ENCODE measurements around the gene PROSER2. TPM values are rescaled to one million over a fixed set of nuclear protein-coding genes. Genes with fewer than 3 reads are reported as not detected.

The PROSER2 gene
- total RNA-seq, 1 experiment from 2014 or later, result 10.6 TPM

DNA sequence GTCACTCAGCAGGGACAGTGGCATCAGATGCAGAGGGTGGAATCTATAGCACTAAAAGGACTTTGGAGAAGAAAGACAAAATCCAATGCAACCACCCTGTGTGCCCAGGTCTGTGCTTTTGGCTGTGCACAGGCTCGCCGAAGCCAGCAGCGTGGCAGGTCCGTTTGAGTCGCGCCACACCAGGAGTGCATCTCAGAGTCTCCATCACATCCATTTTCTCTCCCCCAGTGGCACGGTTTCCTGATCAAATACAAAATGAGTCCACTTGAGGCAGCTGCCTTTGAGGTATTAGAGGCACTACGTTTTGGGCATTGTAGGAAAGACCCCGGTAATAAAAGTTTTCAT, 23.4 kb upstream of the PROSER2 start:
- no peak overlapping the region for H2AFZ ChIP-seq (ENCODE audit: low read length)
- H3K36me3 Mint-ChIP-seq (ENCODE audit: insufficient read depth in 1 of 3, low read depth in 3 of 3), result peaks cover 2 to 19% (median 4%) of the 10 kb centered on the region in 3 experiments; a peak in 5 of 7 replicates

More for the DNA sequence above, 23.4 kb upstream of the PROSER2 start:
- TF ChIP-seq, protein P1, sequence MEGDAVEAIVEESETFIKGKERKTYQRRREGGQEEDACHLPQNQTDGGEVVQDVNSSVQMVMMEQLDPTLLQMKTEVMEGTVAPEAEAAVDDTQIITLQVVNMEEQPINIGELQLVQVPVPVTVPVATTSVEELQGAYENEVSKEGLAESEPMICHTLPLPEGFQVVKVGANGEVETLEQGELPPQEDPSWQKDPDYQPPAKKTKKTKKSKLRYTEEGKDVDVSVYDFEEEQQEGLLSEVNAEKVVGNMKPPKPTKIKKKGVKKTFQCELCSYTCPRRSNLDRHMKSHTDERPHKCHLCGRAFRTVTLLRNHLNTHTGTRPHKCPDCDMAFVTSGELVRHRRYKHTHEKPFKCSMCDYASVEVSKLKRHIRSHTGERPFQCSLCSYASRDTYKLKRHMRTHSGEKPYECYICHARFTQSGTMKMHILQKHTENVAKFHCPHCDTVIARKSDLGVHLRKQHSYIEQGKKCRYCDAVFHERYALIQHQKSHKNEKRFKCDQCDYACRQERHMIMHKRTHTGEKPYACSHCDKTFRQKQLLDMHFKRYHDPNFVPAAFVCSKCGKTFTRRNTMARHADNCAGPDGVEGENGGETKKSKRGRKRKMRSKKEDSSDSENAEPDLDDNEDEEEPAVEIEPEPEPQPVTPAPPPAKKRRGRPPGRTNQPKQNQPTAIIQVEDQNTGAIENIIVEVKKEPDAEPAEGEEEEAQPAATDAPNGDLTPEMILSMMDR (conservative IDR thresholded peaks at IDR 0.05), result no peak
- Histone ChIP-seq H3K27ac (ENCODE audit: insufficient read length, low read depth, low read length) (no peak overlapping the region), H4K20me1 (ENCODE audit: control insufficient read depth, insufficient read depth, insufficient read length) (no peaks in the 10 kb centered on the region), H3K23me2 (ENCODE audit: insufficient read length, low read depth, low read length, poor library complexity, severe bottlenecking) (no peaks in the 10 kb centered on the region), H3K9ac (ENCODE audit: extremely low read depth, insufficient read length, low read length) (no peak overlapping the region), H3T11ph (ENCODE audit: low read length) (no peak overlapping the region), H3K56ac (ENCODE audit: insufficient read length, low read depth, low read length) (no peak overlapping the region), H4K91ac (ENCODE audit: insufficient read length, low read depth, low read length) (no peak overlapping the region), H3K4ac (ENCODE audit: low read depth, low read length) (no peak overlapping the region), H3K18ac (ENCODE audit: insufficient read length, low read depth, low read length) (no peak overlapping the region), H2BK120ac (ENCODE audit: low read depth, low read length, poor library complexity, severe bottlenecking) (no peak overlapping the region), H3K4me1 (ENCODE audit: insufficient read depth, low read length) (no peaks in the 10 kb centered on the region; the same call in 1 of the 2 replicates), H2BK20ac (ENCODE audit: low read depth, low read length, poor library complexity, severe bottlenecking) (no peak overlapping the region), H3K4me2 (ENCODE audit: insufficient read depth, insufficient read length, low read length) (no peak overlapping the region), H4K5ac (ENCODE audit: insufficient read length, low read depth, low read length) (no peak overlapping the region), H3K79me1 (ENCODE audit: insufficient read depth, low read depth, low read length, poor library complexity, severe bottlenecking) (no peaks in the 10 kb centered on the region), H2BK5ac (ENCODE audit: insufficient read length, low read length) (no peak overlapping the region), H4K8ac (replicated peaks; ENCODE audit: insufficient read length, low read depth, low read length) (no peak overlapping the region), H2AK5ac (ENCODE audit: insufficient read length, low read length) (no peak overlapping the region), H2BK12ac (ENCODE audit: insufficient read length, low read depth, low read length) (no peak overlapping the region), H2BK15ac (ENCODE audit: low read depth, low read length) (no peak overlapping the region), H3K14ac (ENCODE audit: insufficient read depth, low read length) (no peak overlapping the region), H3K79me2 (ENCODE audit: insufficient read depth, low read length) (no peaks in the 10 kb centered on the region), H3K27me3 (ENCODE audit: insufficient read depth, low read length) (no peaks in the 10 kb centered on the region), H3K9me3 (ENCODE audit: control insufficient read depth, low read depth, low read length) (no peaks in the 10 kb centered on the region), H3K23ac (ENCODE audit: insufficient read length, low read depth, low read length) (no peak overlapping the region)
- H3K27ac Mint-ChIP-seq, result peak overlapping the region in 1 of 3 experiments; percentile 65; a peak in 2 of 7 replicates
- H3K9me3 Mint-ChIP-seq, result peaks cover 6 to 15% of the 10 kb centered on the region in 2 experiments
- DNase-seq, result no peak
- WGBS (ENCODE audit: extremely low coverage, insufficient read length, low lambda C conversion rate), result no CpG with 5 or more reads among the region's 9 CpGs
- no peak overlapping the region for H3K4me3 Mint-ChIP-seq
- H3K4me1 Mint-ChIP-seq, result peaks cover 27 to 28% of the 10 kb centered on the region in 2 experiments
- peaks cover 3% of the 10 kb centered on the region; the same call in 1 of the 2 replicates for H3K27me3 Mint-ChIP-seq (ENCODE audit: low read depth)
